AG08395 (cell line): ENCODE measurements around the gene RNU1-1.
"Not testable (repeated sequence)": the region's sequence is repeated elsewhere in the genome, so short reads cannot be mapped to it uniquely, and the experiment has no call there.

Source experiments
- DNase-seq: peaks from one replicate; pipeline ENCODE4 v3.0.0; 2012; ENCODE audit warnings: mixed read lengths, low spot score

Gene RNU1-1

GRCh38 chr1:16521679-16522078 is 7.6 kb upstream of the RNU1-1 start:
- DNase-seq: not testable (repeated sequence)

- DNase-seq: no peak
Measured at GRCh38 chr1:16521288-16521583, 7.2 kb upstream of the RNU1-1 start.

DNA sequence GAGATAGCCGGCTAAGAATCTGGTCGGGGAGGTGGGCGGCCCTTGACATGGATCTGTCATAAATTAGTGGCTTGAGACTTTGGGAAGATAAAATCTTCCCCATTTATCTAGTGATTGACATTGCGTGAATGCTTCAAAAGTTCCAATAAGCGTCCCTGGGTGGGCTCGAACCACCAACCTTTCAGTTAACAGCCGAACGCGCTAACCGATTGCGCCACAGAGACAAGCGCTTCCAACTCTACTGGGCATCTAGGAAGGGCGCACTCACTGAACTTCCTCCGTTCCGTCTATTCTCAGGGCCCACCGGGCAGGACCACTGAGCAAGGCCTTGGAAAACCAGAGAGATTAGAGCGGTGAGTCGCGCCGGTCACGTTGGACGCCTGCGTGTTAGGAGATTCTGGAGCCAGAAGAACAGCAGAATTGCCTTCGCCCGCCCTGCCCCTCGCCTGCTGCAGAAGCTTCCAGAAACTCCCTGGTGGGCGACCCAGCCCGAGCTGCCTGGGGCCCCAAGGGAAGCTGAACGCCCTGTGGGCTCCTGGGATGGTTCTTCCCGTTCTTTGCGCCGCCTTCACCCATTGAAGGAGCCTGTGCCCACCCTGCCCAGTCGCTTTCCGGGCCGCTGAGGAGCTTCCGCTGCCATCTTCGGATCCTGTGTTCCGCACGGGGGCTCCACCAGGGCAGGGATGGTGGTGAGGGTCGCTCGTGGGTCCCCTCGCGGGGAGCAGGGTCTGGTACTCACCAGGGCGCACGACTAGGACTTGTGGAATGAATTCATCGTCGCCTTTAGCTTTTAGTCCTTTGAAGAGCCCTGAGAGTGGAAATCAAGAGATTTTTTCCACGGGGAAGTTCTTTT is 6.6 kb upstream of the RNU1-1 start:
- DNase-seq: not testable (repeated sequence)

- not testable (repeated sequence) for DNase-seq
Measured at GRCh38 chr1:16519255-16519951, 5.3 kb upstream of the RNU1-1 start.

- not testable (repeated sequence) for DNase-seq
Measured at GRCh38 chr1:16518913-16519254, 4.8 kb upstream of the RNU1-1 start.

- not testable (repeated sequence) for DNase-seq
Measured at GRCh38 chr1:16516694-16517410, 2.8 kb upstream of the RNU1-1 start.

- peak; percentile 79 for DNase-seq
Measured at GRCh38 chr1:16513412-16514106, 526 bp downstream of the RNU1-1 start.

GRCh38 chr1:16512624-16513411 is 1.3 kb downstream of the RNU1-1 start:
- not testable (repeated sequence) for DNase-seq

GRCh38 chr1:16511926-16512325 is 2.2 kb downstream of the RNU1-1 start:
- DNase-seq: not testable (repeated sequence)

DNA sequence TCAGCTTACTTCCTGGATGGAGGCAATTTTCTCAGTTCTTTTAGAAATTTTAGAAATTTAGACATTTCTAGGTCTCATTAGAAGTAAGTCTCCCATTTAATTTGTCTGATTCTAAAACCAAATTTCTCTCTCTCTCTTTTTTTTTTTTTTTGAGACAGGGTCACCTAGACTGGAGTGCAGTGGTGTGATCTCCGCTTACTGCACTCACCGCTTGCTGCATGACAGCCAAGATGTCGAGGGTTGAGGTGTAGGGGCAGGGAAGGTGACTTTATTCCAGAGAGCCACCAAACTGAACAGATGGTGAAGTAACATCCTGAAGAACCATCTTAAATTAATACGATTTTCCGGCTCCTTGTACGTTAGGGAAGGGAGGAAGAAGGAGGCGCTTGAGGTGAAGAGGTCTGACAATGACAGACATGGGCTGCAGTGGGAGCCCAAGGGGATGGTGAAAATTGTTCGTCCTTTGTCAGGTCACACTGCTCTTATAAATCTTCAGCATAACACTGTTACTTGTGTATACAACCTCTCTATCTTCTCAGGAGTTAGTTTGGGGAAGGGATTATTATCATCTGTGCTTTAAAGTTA is 5.1 kb downstream of the RNU1-1 start:
- DNase-seq: not testable (repeated sequence)

DNA sequence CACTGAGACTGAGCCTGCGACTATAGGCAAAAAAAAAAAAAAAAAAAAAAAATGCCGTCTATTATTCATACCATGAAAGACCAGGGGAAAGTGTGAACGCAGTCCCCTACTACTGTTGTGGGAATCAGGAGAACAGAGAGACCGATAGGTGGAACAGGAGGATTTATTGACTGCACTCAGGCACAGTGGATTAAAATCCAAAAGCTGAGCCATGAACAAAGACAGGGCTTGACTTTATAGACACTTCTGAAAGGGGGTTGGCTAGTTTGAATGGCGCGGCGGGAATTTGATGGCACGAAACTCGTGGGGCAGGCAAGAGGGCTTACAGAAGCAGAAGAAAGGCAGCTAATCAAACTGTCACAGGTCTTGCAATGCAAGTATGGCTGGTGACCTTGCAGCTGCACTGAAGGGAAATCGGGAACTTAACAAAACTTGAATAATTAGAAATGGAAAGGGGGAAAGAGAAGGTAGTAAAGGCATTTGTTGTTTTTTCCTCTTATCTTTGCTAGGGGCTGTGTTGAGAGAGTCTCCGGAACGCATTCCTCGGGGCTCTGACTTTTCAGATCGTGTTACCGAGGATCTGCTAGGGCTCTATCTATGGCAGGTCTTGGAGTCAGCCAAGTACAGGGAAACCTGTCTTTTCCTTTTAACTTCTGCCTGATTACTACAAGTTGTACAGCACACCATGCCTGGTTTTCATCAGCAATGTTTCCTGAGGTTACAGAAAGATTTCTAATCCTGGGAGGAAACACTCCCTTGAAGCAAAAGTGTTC is 7.5 kb downstream of the RNU1-1 start:
- DNase-seq: not testable (repeated sequence)

DNA sequence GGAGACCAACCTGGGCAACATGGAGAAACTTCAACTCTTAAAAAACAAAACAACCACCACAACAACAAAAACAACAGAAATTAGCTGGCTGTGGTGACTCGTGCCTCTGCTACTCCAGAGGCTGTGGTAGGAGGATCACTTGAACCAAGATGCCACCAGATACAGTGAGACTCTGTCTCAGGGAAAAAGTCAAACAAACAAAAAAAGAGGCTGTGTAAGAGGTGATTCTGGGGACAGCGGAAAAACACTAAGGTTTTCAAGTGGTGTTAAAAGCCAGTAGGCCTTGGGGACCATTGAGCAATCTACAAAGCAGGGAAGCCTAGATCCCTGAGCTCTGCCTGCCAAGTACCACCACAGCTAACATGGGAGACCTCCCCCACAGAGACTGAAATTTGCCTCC is 8.2 kb downstream of the RNU1-1 start:
- DNase-seq: not testable (repeated sequence)

- DNase-seq: no peak
Measured at GRCh38 chr1:16503494-16503893, 10.6 kb downstream of the RNU1-1 start.

DNA sequence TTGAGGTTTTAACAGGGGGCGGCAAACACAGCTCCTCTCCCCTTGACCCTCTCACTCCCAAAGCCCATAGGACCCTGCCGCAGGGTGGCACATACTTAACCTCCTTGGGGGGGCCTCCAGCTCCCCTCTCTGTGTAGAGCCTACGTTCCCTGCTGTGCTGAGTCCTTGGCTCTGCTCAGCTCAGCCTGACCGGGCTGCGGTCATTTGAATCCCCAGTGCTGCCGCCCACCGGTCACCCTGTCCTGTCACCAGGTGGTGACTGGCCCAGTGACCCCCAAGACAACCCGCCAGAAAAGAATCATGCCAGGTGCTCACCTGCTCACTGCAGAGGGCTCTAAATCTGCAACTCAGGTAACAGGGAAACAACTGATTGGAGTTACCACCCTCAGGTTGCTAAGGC is 12.6 kb downstream of the RNU1-1 start:
- not testable (repeated sequence) for DNase-seq

- DNase-seq: not testable (repeated sequence)
Measured at GRCh38 chr1:16500975-16501374, 13.1 kb downstream of the RNU1-1 start.

- DNase-seq: not testable (repeated sequence)
Measured at GRCh38 chr1:16500466-16500865, 13.6 kb downstream of the RNU1-1 start.

- DNase-seq: peak; percentile 95
Measured at GRCh38 chr1:16498573-16499413, 15.3 kb downstream of the RNU1-1 start.

- not testable (repeated sequence) for DNase-seq
Measured at GRCh38 chr1:16498047-16498446, 16.0 kb downstream of the RNU1-1 start.

DNA sequence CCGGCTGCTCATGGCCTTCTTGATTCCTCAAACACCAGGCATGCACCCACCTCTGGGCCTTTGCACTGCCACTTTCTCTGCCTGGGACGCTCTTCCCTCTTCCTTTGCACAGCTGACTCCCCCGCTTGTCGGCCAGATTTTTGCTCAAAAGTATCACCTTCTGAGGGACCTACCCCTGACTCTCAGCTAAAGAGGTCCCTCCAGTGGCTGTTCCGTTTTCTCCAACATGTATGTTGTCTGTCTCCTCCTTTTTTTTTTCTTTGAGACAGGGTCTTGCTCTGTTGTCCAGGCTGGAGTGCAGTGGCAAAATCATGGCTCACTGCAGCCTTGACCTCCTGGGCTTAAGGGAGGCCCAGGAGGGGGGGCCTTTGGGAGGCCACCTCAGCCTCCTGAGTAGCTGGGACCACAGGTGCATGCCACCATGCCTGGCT is 16.6 kb downstream of the RNU1-1 start:
- not testable (repeated sequence) for DNase-seq
